ENCODE results near the gene GFRA1. TPM values are rescaled to one million over a fixed set of nuclear protein-coding genes. Genes with fewer than 3 reads are reported as not detected.

GFRA1 gene
- total and polyA plus RNA-seq, 11 donors, result 0.76 to 18.6 (median 1.4) TPM

DNA sequence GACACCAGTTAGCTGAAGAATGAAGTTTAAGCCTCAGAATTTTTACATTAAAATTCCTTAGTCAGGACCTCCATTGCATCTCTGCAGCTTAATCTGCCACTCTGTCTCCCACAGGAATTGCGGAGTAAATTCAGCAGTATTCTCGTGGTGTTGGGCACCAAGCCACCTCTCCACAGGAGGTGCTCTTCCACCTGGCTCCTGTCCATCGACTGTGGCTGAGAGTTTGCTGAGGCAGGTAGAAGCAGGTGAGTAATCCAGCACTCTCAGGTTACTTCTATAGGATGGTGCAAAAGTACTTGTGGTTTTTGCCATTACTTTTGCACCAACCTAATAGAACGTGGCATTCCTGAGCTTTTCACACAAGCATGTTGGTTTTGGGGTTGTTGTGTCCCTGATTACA, 134.1 kb downstream of the GFRA1 start:
- WGBS, 4 donors, result 73 to 77% (median 75%) methylated on average over 4 of the region's 4 CpGs
- Histone ChIP-seq H3K27ac (no peak overlapping the region), H3K27me3 (no peaks in the 10 kb centered on the region), H3K4me1 (peaks cover 0 to 3% (median 0%) of the 10 kb centered on the region in 12 donors), H3K9me3 (no peaks in the 10 kb centered on the region), H3K36me3 (no peaks in the 10 kb centered on the region), H3K4me3 (no peak overlapping the region)
- TF ChIP-seq, protein P1, sequence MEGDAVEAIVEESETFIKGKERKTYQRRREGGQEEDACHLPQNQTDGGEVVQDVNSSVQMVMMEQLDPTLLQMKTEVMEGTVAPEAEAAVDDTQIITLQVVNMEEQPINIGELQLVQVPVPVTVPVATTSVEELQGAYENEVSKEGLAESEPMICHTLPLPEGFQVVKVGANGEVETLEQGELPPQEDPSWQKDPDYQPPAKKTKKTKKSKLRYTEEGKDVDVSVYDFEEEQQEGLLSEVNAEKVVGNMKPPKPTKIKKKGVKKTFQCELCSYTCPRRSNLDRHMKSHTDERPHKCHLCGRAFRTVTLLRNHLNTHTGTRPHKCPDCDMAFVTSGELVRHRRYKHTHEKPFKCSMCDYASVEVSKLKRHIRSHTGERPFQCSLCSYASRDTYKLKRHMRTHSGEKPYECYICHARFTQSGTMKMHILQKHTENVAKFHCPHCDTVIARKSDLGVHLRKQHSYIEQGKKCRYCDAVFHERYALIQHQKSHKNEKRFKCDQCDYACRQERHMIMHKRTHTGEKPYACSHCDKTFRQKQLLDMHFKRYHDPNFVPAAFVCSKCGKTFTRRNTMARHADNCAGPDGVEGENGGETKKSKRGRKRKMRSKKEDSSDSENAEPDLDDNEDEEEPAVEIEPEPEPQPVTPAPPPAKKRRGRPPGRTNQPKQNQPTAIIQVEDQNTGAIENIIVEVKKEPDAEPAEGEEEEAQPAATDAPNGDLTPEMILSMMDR (IDR thresholded peaks at IDR 0.05), result no peak
- intact Hi-C loops (cut with DNase I), result no loop called here
- ATAC-seq (no peak), DNase-seq (no peak)

DNA sequence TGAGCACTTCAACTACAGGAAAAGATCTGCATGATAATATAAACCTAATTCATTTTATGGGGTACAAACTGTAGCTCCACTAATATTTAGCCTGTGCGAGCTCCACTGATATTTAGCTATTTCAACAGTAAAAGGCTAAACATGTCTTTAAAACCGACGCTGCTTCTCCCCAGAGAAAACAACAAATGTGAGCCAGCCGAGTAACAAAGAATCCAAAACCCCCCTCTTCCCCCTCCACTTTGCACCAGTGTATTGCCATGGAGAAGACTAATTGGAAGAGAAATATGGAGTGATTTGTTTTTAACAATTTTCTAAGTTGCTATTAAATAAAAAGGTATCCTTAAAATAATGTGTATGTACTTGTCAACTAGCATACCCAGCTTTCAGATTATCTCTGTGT, 136.7 kb downstream of the GFRA1 start:
- WGBS, 4 donors, result 58 to 72% (median 70%) methylated on average over 4 of the region's 4 CpGs
- Histone ChIP-seq H3K36me3 (no peaks in the 10 kb centered on the region), H3K27me3 (no peaks in the 10 kb centered on the region), H3K4me1 (no peaks in the 10 kb centered on the region), H3K4me3 (no peak overlapping the region), H3K9me3 (peaks cover 0 to under 1% (median 0%) of the 10 kb centered on the region in 12 donors), H3K27ac (no peak overlapping the region)
- intact Hi-C loops (cut with DNase I), result no loop called here
- no peak for TF ChIP-seq POLR2A (IDR thresholded peaks at IDR 0.05)
- TF ChIP-seq, protein P1 (IDR thresholded peaks at IDR 0.05), result no peak
- DNase-seq (no peak), ATAC-seq (no peak)

DNA sequence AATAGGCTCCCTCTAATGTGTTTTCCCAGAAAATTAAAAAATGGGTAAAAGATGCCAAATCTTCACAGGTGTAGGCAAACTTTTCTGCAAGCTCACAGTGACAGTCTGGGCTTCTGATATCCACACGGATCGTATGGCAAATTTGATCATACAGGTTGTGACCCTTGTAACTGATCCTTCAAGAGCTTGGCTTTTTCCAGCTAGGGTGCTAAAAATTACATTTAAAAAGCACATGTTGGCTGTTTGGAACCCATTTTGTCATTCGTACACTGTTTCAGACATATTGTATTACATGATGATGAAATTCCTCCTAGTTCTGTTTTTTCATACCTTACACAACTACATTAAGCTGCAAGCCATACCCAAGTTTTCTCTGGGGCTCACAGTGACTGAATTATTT, 138.7 kb downstream of the GFRA1 start:
- TF ChIP-seq POLR2A (IDR thresholded peaks at IDR 0.05), result no peak
- TF ChIP-seq, protein P1 (IDR thresholded peaks at IDR 0.05), result no peak
- ATAC-seq (no peak), DNase-seq (no peak)
- Histone ChIP-seq H3K4me3 (no peak overlapping the region), H3K9me3 (peaks cover 0 to 14% (median 1%) of the 10 kb centered on the region in 12 donors), H3K36me3 (no peaks in the 10 kb centered on the region), H3K27ac (no peak overlapping the region), H3K27me3 (no peaks in the 10 kb centered on the region), H3K4me1 (no peaks in the 10 kb centered on the region)
- intact Hi-C loops (cut with DNase I), result no loop called here
- WGBS, 4 donors, result 66 to 79% (median 70%) methylated on average over 3 of the region's 3 CpGs

DNA sequence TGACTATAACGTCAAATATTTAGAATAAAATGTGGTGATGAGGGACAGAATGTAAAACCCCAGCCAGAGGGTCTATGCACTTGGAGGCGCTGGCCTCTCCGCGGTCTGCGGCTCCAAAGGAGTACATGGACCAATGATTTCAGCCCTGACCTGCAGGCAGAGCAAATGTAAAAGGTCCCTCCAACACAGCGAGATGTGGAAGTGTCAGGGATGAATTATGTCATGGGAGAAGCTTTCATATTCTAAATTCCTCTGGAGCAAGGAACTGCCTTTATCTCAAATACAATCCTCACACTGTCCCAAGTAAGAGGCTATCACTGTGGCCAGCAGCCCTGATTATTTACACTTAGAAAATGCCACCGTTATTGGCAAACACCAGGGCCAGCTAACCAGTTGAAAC, 139.4 kb downstream of the GFRA1 start:
- TF ChIP-seq, protein P1 (IDR thresholded peaks at IDR 0.05), result no peak
- DNase-seq, result no peak
- H3K4me1 ChIP-seq, result no peaks in the 10 kb centered on the region
- intact Hi-C loops (cut with DNase I), result no loop called here
- peaks cover 0 to 20% (median 4%) of the 10 kb centered on the region in 12 donors for H3K9me3 ChIP-seq
- no peak for ATAC-seq
- no peak overlapping the region for H3K4me3 ChIP-seq
- H3K36me3 ChIP-seq, result no peaks in the 10 kb centered on the region
- 62 to 73% (median 69%) methylated on average over 7 of the region's 7 CpGs for WGBS, 4 donors
- no peaks in the 10 kb centered on the region for H3K27me3 ChIP-seq
- H3K27ac ChIP-seq, result no peak overlapping the region
